BLaER1 treated with 17β-estradiol and CSF1 and Interleukin-3, amounts not matched to agents 10 nM and 100 nM (cell line): Measurements from ENCODE around the gene IDH3A.

Experiments used
- H3K27ac ChIP-seq, 11 experiments: shearing (Covaris generic); formaldehyde crosslinking; 2 replicates each; pipeline ENCODE4 v1.8.1; 2022
- H3K27me3 ChIP-seq, 11 experiments: shearing (Covaris generic); formaldehyde crosslinking; 2 replicates each; pipeline ENCODE4 v1.8.1; 2022
- H3K36me3 ChIP-seq, 11 experiments: shearing (Covaris generic); formaldehyde crosslinking; 2 replicates each; pipeline ENCODE4 v1.8.1; 2022
- H3K4me1 ChIP-seq, 10 experiments: shearing (Covaris generic); formaldehyde crosslinking; 2 replicates each; pipeline ENCODE4 v1.8.1; 2022
- H3K4me2 ChIP-seq, 11 experiments: shearing (Covaris generic); formaldehyde crosslinking; 2 replicates each; pipeline ENCODE4 v1.8.1; 2022
- H3K4me3 ChIP-seq, 10 experiments: shearing (Covaris generic); formaldehyde crosslinking; 2 replicates each; pipeline ENCODE4 v1.8.1; 2022
- H3K9ac ChIP-seq, 11 experiments: shearing (Covaris generic); formaldehyde crosslinking; 2 replicates each; pipeline ENCODE4 v1.8.1; 2022
- H3K9me3 ChIP-seq, 11 experiments: shearing (Covaris generic); formaldehyde crosslinking; replicated peaks in 1 of 11; 2 replicates each; pipeline ENCODE4 v1.8.1; 2022
- H4K20me1 ChIP-seq, 11 experiments: shearing (Covaris generic); formaldehyde crosslinking; 2 replicates each; pipeline ENCODE4 v1.8.1; 2022
- Cebpa-rat ChIP-seq, 11 experiments: shearing (Covaris generic); IDR thresholded peaks; 2 replicates each; pipeline ENCODE4 v1.8.1; 2022

Gene IDH3A

GRCh38 chr15:78104566-78105475 is 44.3 kb upstream of the IDH3A start:
- no peaks in the 10 kb centered on the region for H3K9me3 ChIP-seq
- no peaks in the 10 kb centered on the region for H3K27me3 ChIP-seq
- peak overlapping the region in 3 of 11 experiments; percentile 24 to 33 (median 28); a peak in 4 of 22 replicates for H3K9ac ChIP-seq
- H3K36me3 ChIP-seq: no peaks in the 10 kb centered on the region
- H3K4me3 ChIP-seq: no peak overlapping the region
- no peak for TF ChIP-seq Cebpa-rat (IDR thresholded peaks at IDR 0.05)
- H3K4me1 ChIP-seq: peaks cover 34 to 45% (median 40%) of the 10 kb centered on the region in 10 experiments
- peak overlapping the region; percentile 36 to 91 (median 82) for H3K4me2 ChIP-seq
- peaks cover 0 to 18% (median 0%) of the 10 kb centered on the region in 11 experiments; a peak in 3 of 22 replicates for H4K20me1 ChIP-seq
- H3K27ac ChIP-seq: peak overlapping the region in 1 of 11 experiments; percentile 9; a peak in 1 of 22 replicates

- H3K4me2 ChIP-seq: peak overlapping the region; percentile 36 to 91 (median 82)
- H3K9me3 ChIP-seq: no peaks in the 10 kb centered on the region
- H4K20me1 ChIP-seq: peaks cover 0 to 18% (median 0%) of the 10 kb centered on the region in 11 experiments; a peak in 3 of 22 replicates
- TF ChIP-seq Cebpa-rat (IDR thresholded peaks at IDR 0.05): no peak
- peaks cover 34 to 45% (median 40%) of the 10 kb centered on the region in 10 experiments for H3K4me1 ChIP-seq
- peak overlapping the region in 3 of 11 experiments; percentile 24 to 33 (median 28); a peak in 3 of 22 replicates for H3K9ac ChIP-seq
- no peaks in the 10 kb centered on the region for H3K36me3 ChIP-seq
- no peak overlapping the region for H3K4me3 ChIP-seq
- H3K27ac ChIP-seq: no peak overlapping the region
- H3K27me3 ChIP-seq: no peaks in the 10 kb centered on the region
Observed at GRCh38 chr15:78105476-78106241, 43.5 kb upstream of the IDH3A start.

GRCh38 chr15:78107471-78107870 is 41.7 kb upstream of the IDH3A start:
- TF ChIP-seq Cebpa-rat (IDR thresholded peaks at IDR 0.05): no peak
- no peak overlapping the region for H3K4me2 ChIP-seq
- no peak overlapping the region for H3K27ac ChIP-seq
- no peaks in the 10 kb centered on the region for H3K27me3 ChIP-seq
- peaks cover 0 to 18% (median 0%) of the 10 kb centered on the region in 11 experiments; a peak in 3 of 22 replicates for H4K20me1 ChIP-seq
- H3K9me3 ChIP-seq: no peaks in the 10 kb centered on the region
- no peak overlapping the region for H3K9ac ChIP-seq
- no peak overlapping the region for H3K4me3 ChIP-seq
- H3K36me3 ChIP-seq: no peaks in the 10 kb centered on the region
- peaks cover 34 to 43% (median 39%) of the 10 kb centered on the region in 10 experiments for H3K4me1 ChIP-seq

GRCh38 chr15:78108300-78109084 is 40.7 kb upstream of the IDH3A start:
- Histone ChIP-seq H3K27me3 (no peaks in the 10 kb centered on the region), H3K4me2 (no peak overlapping the region), H3K27ac (no peak overlapping the region), H3K9me3 (no peaks in the 10 kb centered on the region), H3K4me3 (no peak overlapping the region), H3K4me1 (peaks cover 29 to 33% (median 31%) of the 10 kb centered on the region in 10 experiments), H3K36me3 (no peaks in the 10 kb centered on the region), H4K20me1 (peaks cover 0 to 17% (median 0%) of the 10 kb centered on the region in 11 experiments; a peak in 3 of 22 replicates), H3K9ac (no peak overlapping the region)
- no peak for TF ChIP-seq Cebpa-rat (IDR thresholded peaks at IDR 0.05)

GRCh38 chr15:78109156-78109555 is 40.0 kb upstream of the IDH3A start:
- Histone ChIP-seq H3K36me3 (no peaks in the 10 kb centered on the region), H3K27me3 (no peaks in the 10 kb centered on the region), H3K9me3 (no peaks in the 10 kb centered on the region), H3K4me1 (peaks cover 23 to 32% (median 29%) of the 10 kb centered on the region in 10 experiments), H3K9ac (no peak overlapping the region), H3K4me3 (no peak overlapping the region), H3K27ac (no peak overlapping the region), H3K4me2 (no peak overlapping the region), H4K20me1 (peaks cover 0 to 17% (median 0%) of the 10 kb centered on the region in 11 experiments; a peak in 1 of 22 replicates)
- no peak for TF ChIP-seq Cebpa-rat (IDR thresholded peaks at IDR 0.05)

GRCh38 chr15:78110096-78110495 is 39.1 kb upstream of the IDH3A start:
- peaks cover 0 to 15% (median 0%) of the 10 kb centered on the region in 11 experiments; a peak in 1 of 22 replicates for H4K20me1 ChIP-seq
- no peak overlapping the region for H3K9ac ChIP-seq

GRCh38 chr15:78110916-78111475 is 38.2 kb upstream of the IDH3A start:
- Histone ChIP-seq H3K36me3 (no peaks in the 10 kb centered on the region), H3K9me3 (no peaks in the 10 kb centered on the region), H3K27ac (no peak overlapping the region), H4K20me1 (peaks cover 0 to 8% (median 0%) of the 10 kb centered on the region in 11 experiments; a peak in 1 of 22 replicates), H3K27me3 (no peaks in the 10 kb centered on the region), H3K9ac (peak overlapping the region in 1 of 11 experiments; percentile 19; a peak in 1 of 22 replicates), H3K4me1 (peaks cover 4 to 23% (median 14%) of the 10 kb centered on the region in 10 experiments), H3K4me3 (no peak overlapping the region), H3K4me2 (no peak overlapping the region)
- TF ChIP-seq Cebpa-rat (IDR thresholded peaks at IDR 0.05): no peak

More at GRCh38 chr15:78110096-78110495, 39.1 kb upstream of the IDH3A start:
- Histone ChIP-seq H3K9me3 (no peaks in the 10 kb centered on the region), H3K4me1 (peaks cover 13 to 28% (median 20%) of the 10 kb centered on the region in 10 experiments), H3K36me3 (no peaks in the 10 kb centered on the region), H3K27ac (no peak overlapping the region), H3K4me3 (no peak overlapping the region), H3K27me3 (no peaks in the 10 kb centered on the region), H3K4me2 (no peak overlapping the region)
- TF ChIP-seq Cebpa-rat (IDR thresholded peaks at IDR 0.05): no peak

- no peaks in the 10 kb centered on the region for H3K36me3 ChIP-seq
- H3K27ac ChIP-seq: no peak overlapping the region
- peak overlapping the region in 3 of 11 experiments; percentile 14 to 40 (median 19); a peak in 2 of 22 replicates for H3K9ac ChIP-seq
- no peaks in the 10 kb centered on the region for H3K27me3 ChIP-seq
- no peaks in the 10 kb centered on the region for H3K9me3 ChIP-seq
- no peak overlapping the region for H3K4me2 ChIP-seq
- no peak for TF ChIP-seq Cebpa-rat (IDR thresholded peaks at IDR 0.05)
- H3K4me3 ChIP-seq: no peak overlapping the region
- peaks cover 0 to 8% (median 0%) of the 10 kb centered on the region in 11 experiments; a peak in 1 of 22 replicates for H4K20me1 ChIP-seq
- peaks cover 0 to 17% (median 8%) of the 10 kb centered on the region in 10 experiments; a peak in 11 of 20 replicates for H3K4me1 ChIP-seq
Observed at GRCh38 chr15:78111788-78112187, 37.4 kb upstream of the IDH3A start.
